ENCODE results near the gene EHD3.
A peak's percentile ranks its signal among the peaks of the same experiment; 100 is the strongest.

Gene EHD3

GRCh38 chr2:31234683-31235503, 941 bp downstream of the EHD3 start:
- H3K4me1 Mint-ChIP-seq: peaks cover 34% of the 10 kb centered on the region
- H3K36me3 Mint-ChIP-seq (ENCODE audit: low read depth): no peaks in the 10 kb centered on the region
- no peak overlapping the region for H3K27ac Mint-ChIP-seq
- TF ChIP-seq, protein P1, sequence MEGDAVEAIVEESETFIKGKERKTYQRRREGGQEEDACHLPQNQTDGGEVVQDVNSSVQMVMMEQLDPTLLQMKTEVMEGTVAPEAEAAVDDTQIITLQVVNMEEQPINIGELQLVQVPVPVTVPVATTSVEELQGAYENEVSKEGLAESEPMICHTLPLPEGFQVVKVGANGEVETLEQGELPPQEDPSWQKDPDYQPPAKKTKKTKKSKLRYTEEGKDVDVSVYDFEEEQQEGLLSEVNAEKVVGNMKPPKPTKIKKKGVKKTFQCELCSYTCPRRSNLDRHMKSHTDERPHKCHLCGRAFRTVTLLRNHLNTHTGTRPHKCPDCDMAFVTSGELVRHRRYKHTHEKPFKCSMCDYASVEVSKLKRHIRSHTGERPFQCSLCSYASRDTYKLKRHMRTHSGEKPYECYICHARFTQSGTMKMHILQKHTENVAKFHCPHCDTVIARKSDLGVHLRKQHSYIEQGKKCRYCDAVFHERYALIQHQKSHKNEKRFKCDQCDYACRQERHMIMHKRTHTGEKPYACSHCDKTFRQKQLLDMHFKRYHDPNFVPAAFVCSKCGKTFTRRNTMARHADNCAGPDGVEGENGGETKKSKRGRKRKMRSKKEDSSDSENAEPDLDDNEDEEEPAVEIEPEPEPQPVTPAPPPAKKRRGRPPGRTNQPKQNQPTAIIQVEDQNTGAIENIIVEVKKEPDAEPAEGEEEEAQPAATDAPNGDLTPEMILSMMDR (IDR thresholded peaks at IDR 0.05): no peak
- DNase-seq: no peak
- peaks cover 27% of the 10 kb centered on the region for H3K27me3 Mint-ChIP-seq (ENCODE audit: low read depth, poor library complexity)
- no peaks in the 10 kb centered on the region for H3K9me3 Mint-ChIP-seq
- peak overlapping the region; percentile 80 for H3K4me3 Mint-ChIP-seq

GRCh38 chr2:31235504-31235902, 1.6 kb downstream of the EHD3 start:
- H3K4me3 Mint-ChIP-seq: peak overlapping the region; percentile 80
- peaks cover 39% of the 10 kb centered on the region for H3K4me1 Mint-ChIP-seq
- peaks cover 21% of the 10 kb centered on the region for H3K27me3 Mint-ChIP-seq (ENCODE audit: low read depth, poor library complexity)
- H3K27ac Mint-ChIP-seq: no peak overlapping the region
- H3K9me3 Mint-ChIP-seq: no peaks in the 10 kb centered on the region
- H3K36me3 Mint-ChIP-seq (ENCODE audit: low read depth): no peaks in the 10 kb centered on the region
- no peak for DNase-seq
- TF ChIP-seq, protein P1 (IDR thresholded peaks at IDR 0.05): no peak

DNA sequence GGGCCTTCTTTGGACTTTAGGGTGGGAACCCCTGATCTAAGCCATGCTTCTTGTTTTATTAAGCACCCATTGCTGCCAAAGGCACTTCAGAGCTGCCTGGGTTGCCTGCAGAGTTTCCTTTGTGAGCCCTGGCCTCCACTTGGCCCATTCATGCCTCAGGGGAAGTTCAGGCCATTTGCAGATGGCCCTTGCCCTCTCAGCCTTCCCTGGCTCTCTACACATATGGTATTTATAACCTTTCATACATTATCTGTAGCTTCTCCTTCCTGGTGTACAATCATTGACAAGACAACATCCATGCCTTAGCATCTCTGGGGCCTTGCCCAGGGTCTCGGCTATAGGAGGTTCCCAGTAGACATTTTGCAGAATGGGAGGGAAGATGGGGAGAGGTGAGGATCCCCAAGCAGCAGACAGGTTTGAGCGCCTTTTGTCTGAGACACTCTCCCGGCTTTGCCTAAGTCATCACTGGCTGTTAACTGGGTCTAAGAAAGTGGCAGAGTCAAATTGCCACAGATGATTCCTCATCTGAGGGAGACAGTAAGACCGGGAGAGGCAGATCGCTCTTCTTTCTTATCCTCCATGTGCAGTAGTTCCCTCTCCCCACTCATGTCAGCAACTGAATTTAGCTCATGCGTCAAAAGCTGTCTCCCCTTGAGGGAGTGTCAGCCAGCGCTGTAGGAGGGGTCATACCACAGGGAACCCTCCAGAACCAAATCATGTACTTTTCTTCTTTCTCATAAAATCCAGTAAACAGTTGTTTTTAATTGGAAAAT, 2.7 kb downstream of the EHD3 start:
- no peaks in the 10 kb centered on the region for H3K9me3 Mint-ChIP-seq
- no peak overlapping the region for H3K27ac Mint-ChIP-seq
- H3K4me1 Mint-ChIP-seq: peaks cover 49% of the 10 kb centered on the region
- no peak overlapping the region for H3K4me3 Mint-ChIP-seq
- TF ChIP-seq, protein P1 (IDR thresholded peaks at IDR 0.05): no peak
- H3K27me3 Mint-ChIP-seq (ENCODE audit: low read depth, poor library complexity): peaks cover 16% of the 10 kb centered on the region
- H3K36me3 Mint-ChIP-seq (ENCODE audit: low read depth): no peaks in the 10 kb centered on the region
- DNase-seq: no peak

- H3K36me3 Mint-ChIP-seq (ENCODE audit: low read depth): no peaks in the 10 kb centered on the region
- no peak overlapping the region for H3K27ac Mint-ChIP-seq
- no peak for DNase-seq
- no peak overlapping the region for H3K4me3 Mint-ChIP-seq
- H3K27me3 Mint-ChIP-seq (ENCODE audit: low read depth, poor library complexity): peaks cover 16% of the 10 kb centered on the region
- TF ChIP-seq, protein P1 (IDR thresholded peaks at IDR 0.05): no peak
- no peaks in the 10 kb centered on the region for H3K9me3 Mint-ChIP-seq
- H3K4me1 Mint-ChIP-seq: peaks cover 52% of the 10 kb centered on the region
These were observed 3.5 kb downstream of the EHD3 start for GRCh38 chr2:31237348-31238017.

GRCh38 chr2:31238126-31238905, 4.4 kb downstream of the EHD3 start:
- TF ChIP-seq, protein P1 (IDR thresholded peaks at IDR 0.05): no peak
- H3K27me3 Mint-ChIP-seq (ENCODE audit: low read depth, poor library complexity): peaks cover 16% of the 10 kb centered on the region
- no peak for DNase-seq
- no peaks in the 10 kb centered on the region for H3K36me3 Mint-ChIP-seq (ENCODE audit: low read depth)
- no peaks in the 10 kb centered on the region for H3K9me3 Mint-ChIP-seq
- peaks cover 48% of the 10 kb centered on the region for H3K4me1 Mint-ChIP-seq
- no peak overlapping the region for H3K4me3 Mint-ChIP-seq
- peak overlapping the region; percentile 18 for H3K27ac Mint-ChIP-seq

Data from nephron progenitor cell (in vitro differentiated cells).